Measurements from ENCODE around the gene MORC1.
A peak's percentile ranks its signal among the peaks of the same experiment; 100 is the strongest.

Gene MORC1

DNA sequence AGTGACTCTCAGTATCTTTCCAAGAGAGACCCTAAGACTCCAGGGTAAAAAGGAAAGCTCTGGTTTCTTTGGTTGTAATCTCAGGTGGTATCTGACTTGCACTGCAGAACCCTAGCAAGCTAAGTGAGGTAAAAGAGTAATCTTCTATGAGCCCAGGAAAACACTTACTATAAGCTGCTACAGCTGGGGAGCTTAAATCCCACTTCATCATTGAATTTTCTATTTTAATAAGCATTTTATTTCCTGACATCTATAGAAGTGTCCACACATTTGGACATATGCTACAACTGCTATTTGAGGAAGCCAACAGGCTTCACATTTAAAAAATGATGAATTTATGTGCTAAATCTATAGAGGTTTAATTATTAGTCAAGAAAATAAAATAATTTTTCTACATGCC is 91.1 kb downstream of the MORC1 start:
- DNase-seq (ENCODE audit: low read depth) = no peak

DNA sequence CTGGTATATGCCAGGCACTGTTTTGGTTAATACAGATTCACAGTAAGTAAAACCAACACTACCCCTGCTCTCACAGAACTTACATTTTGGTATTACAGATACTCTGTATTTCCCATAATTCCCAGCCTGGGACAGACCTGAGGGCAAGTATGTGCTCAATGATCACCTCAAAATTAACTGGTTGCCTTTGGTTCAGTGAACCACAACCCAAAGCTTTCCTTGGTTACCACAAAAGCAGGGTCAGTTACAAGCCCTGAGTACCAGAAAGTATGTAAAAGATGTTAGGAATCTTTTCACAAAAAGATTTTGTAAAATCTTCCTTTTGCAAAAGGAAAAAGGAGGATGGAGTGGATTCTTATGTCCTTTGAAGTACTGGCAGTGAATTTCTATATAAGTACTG is 92.0 kb downstream of the MORC1 start:
- DNase-seq (ENCODE audit: low read depth) = no peak

DNA sequence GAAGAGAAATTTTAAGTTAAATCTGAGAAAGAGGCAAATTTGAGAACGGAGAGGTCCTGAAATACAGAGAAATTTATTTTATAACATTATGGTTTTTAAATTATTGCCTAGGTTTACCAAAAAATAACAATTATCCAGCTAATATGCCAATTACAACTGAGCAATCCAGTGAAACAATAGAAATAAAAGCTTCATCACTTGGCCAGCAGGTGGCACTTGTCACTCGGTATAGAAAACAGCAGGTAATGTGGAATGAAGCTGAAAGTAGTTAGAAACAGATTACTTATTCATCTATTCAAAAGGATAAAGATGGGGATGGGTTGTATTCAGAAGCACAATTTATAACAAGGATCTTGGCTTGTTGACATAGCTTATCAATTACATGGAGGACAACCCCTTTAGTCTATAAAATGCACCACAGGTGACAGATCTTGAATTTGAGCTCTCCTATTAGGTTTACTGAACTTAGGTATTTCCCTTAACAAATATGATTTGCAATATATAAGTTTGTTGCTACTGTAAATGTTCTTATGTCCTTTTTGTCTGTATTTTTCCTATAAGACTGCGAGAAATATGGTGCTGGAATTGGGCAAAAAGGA is 94.2 kb downstream of the MORC1 start:
- peak; percentile 23 for DNase-seq (ENCODE audit: low read depth)

DNA sequence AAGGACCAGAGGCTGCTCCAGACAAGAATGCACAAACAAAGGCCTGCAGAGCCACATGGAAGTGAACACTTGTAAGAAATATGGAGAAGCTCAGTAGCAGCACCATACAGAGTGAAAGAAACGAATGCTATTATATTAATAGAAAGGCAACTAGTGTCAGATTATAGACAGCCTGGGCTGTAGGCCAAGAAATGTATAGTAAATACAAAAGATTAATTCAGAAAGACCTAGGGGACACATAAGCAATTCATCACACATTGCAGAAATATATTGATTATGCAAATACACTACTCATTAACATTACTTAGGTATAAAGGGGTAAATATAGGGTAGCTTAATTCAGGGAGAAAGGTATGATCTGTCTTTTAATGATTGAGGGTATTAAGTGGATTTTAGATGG is 94.8 kb downstream of the MORC1 start:
- no peak for DNase-seq (ENCODE audit: low read depth)

DNA sequence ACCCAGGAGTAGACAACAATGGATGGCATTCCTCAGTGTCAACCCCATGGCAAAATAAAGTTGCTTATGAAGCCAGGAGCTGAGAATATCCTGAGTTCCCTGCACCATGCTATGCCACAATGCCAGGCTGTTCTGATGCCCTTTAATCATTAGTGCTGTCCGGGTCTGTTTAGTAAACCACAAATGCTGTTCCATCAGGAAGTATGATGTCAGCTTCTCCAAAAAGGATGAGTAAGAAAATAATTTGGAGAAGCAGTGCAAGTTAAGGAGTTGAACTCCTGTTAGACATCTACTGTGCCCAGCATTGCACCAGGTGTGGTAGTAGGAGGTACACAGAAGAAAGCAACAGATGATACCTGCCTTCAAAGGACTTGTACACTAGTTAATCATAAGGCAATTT is 96.4 kb downstream of the MORC1 start:
- DNase-seq (ENCODE audit: low read depth) = no peak

DNA sequence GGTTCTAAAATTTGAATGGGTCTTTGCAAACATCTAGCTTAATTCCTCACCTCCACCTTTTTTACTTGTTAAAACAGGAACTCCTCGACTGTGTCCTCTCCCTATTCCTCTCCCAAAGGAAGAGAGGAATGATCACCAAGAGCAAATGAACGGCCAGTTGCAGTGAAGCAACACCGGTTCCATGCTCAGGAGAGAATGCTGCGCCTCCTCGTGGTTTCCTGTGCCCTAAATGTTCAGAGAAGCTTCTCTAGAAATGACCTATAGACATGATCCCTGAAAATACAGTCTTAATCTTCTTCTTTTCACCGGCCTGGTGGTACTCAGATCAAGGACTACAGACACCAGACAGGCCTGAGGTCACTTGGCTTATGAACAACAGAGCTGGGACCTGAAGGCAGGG is 99.1 kb downstream of the MORC1 start:
- no peak for DNase-seq (ENCODE audit: low read depth)

DNA sequence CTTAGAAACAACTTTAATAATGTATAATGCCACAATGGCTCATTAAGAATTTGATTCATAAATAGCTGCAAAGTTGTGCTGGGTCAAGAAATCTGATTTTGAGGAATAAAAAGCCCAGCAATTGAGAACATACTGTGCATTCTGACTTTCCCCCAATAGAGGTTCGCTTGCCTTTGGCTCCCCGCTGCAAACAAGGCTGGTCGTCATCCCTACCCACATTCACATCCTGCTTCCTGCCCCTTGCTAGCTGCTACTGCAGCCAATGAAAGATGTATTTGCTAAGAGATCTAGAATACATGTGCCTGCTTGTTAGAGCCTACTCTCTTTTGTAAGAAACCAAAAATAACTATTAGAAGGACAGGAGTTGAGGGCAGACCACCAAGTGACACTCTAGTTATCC is 112.5 kb downstream of the MORC1 start:
- no peak for DNase-seq (ENCODE audit: low read depth)

DNA sequence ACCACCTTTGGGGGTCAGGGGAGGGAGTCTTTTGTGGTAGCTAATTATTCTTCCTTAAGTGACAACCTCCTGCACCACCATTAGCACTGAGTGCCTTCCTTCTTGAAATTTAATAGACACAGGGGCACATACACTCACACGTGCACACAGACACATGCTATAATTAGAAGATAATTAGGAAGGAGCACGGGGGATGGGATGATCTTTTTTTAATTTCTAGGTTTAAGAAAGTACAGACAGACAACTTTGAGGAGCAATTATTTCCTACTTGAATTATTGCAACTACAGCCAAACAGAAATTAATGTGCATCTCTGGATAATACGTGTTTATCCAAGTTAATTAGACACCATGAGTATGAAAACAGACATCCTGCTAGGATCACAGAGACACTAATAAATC is 119.5 kb downstream of the MORC1 start:
- DNase-seq (ENCODE audit: low read depth) = no peak

DNA sequence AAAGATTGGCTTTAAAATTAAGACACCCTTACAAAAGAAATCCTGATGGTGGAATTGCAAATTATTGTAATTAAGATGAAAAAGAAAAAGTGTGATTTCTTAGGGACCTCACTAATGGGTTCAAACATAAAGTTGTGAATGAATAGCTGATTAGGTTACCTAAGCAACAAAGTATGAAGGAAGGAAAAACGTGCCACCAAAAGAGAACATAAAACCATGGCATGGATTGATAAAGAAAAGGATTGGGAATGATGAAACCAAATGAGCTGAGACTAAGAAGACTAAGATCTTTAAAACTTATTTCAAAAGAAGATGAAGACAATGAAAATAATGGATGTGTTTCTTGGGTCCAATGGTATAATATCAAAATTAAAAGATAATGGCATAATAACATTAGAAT is 132.1 kb downstream of the MORC1 start:
- DNase-seq (ENCODE audit: low read depth) = no peak

DNA sequence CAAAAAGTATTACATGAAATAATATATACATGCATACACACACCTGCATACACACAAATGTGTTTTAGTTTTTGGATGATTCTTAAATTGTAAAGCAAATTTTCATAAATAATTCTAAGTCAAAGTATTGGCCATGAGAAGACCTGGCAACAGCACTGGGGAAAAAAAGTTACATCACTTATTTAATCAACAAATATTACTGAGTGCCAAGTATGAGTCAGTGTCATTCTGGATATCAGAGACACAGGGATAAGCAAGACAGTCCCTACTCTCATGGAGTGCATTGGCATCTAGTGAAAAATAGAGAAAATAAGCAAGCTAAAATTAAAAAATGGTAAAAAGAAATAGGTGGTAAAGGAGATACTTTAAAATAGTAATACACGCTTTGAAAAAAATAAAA is 134.9 kb downstream of the MORC1 start:
- no peak for DNase-seq (ENCODE audit: low read depth)

DNA sequence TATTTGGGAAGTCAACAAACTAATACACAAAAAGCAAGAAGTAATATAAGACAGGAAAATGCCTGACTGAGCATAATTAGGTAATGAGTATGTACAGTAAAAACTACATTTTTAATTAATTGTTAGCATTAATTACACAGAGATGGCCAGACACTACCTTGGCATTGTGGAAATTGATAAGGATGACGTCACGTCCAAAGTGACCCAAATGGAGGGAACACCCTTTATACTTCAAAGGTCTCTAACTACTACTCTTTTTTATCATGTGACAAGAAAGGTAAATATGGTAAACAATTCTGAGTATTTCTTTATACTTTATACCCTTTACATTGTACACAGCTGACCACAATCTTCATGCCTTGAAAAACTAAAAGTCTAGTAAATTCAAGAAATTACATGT is 141.9 kb downstream of the MORC1 start:
- DNase-seq (ENCODE audit: low read depth) = no peak

DNA sequence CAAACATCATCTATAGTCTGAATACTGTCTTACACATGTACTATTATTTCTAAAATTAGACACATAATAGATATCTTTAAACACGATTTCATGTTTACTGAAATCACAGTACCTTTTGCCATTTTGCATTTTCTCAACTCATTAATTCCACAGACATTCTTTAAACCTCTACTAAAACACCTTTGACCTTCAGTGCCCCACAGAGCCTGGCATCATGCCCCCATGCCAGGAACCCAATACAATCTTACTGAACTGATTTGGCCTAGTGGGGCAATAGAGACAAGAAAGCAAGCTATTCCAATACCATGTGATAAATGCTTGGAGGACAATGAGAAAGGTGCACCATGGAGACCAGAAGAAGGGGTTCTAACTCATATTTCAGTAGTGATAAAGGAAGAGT is 144.9 kb downstream of the MORC1 start:
- DNase-seq (ENCODE audit: low read depth) = no peak

DNA sequence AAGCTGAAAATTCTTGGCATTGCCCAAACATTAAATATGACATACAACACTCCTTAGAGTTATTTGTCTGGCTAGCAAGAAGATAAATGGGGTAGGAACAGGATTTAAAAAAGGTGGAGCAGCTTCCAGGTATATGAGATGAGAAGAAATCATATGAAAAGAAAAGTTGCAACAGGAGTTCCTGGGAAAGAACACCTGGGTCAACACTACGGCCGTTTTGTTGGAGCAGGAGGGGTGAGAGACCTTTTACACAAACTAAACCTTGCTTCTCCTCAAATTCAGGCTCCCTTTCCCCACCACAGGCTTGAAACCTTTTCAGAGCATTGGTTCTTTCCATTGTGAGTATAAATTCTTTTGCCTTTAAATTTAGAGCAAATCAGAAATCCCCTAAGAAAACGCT is 145.5 kb downstream of the MORC1 start:
- DNase-seq (ENCODE audit: low read depth) = no peak

DNA sequence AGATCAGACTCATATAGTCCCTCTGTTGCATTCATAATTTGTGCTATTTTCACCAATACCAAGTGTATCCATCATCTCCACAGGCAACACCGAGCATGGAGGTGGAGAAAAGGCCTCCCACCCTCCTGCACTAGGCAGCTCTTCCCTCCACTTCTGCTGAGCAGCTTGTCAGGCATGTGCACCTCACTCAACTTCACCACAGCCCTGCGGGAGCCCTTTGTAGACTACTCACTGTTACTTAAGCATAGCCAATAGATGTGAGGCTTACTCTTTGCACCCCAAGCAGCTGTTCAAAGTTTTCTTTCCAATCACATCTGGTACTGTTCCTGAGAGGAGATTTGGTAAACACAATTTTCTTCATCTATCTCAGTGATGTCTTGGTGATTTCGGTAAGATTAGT is 147.4 kb downstream of the MORC1 start:
- DNase-seq (ENCODE audit: low read depth) = no peak

DNA sequence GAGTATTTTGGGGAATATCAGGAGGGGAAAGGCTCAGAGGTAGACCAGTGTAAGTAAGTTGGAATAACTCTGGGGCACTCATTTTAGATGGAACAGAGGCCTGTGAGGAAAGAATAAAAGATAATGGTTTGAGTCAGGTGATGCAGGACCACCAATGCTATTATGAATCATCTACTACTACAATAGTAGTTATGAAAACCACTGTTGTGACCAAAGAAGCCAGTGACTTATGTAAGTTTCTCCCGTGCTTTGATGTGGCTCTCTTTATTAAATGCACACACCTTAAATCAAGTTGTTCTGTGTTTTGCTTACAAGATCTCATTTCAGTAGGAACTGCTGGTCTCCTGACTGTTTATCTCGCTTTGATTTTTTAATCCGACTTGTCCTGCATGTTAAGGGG is 151.2 kb downstream of the MORC1 start:
- DNase-seq (ENCODE audit: low read depth) = no peak

DNA sequence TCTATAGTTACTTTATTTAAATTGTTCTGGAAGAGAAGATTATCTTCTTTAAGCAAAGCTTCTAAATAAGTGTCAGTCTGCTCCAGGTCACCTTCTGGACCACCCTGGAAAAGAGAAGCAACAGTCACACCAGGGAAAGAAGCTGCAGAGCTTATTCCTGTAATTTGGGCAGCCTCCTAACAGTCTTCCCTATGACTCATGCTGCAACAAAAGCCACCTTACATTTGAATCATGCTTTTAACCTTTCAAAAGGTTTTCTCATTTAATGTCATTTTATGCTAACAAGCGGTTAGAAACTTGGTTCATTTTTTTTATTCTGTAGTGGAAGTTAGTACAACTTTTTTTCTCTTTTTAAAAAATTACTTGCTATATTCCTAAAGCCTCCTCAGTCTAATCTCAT is 158.9 kb downstream of the MORC1 start:
- DNase-seq (ENCODE audit: low read depth) = no peak

DNA sequence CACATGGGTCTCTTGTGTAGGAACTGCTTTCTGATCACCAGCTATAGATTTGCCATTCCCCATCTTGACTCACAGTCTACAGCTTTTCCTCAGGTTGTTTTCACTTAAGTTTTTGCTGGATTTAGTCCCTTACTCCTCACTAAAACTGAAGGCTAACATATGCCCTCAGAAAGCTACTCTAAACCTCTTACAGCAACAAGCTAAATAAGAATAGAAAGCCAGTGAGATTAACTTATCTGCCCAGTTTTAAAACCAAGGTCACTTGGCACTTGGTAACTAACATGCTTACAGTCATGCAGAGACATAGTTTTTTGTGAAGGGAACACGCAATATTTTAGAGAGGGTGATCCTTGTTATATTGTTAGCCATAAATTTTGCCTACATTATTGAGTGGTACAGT is 164.2 kb downstream of the MORC1 start, which contains the start of gene GUCA1C:
TSS of gene GUCA1C (minus strand) at position 180 of the 400 bp plus-strand sequence. CDS start at position 63, 117 bp downstream.
- DNase-seq (ENCODE audit: low read depth) = no peak

DNA sequence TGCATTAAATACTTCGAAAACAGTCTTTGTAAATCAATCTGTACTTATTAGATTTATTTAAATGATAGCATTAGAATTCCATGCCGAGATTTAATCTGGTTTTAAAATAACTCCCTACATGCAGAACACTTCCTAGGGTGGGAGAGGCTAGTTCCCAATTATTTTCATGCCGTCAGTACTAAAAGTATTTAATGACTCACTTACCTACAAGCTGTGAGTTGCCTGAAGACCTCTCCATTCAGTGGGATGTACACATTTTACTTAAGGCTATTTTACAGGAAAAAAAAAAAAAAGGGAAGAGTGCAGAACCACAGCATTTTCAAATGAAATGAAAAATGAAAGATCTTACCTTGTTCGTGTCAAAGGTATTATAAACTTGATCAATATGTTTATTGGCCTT is 164.7 kb downstream of the MORC1 start:
- DNase-seq (ENCODE audit: low read depth) = no peak

DNA sequence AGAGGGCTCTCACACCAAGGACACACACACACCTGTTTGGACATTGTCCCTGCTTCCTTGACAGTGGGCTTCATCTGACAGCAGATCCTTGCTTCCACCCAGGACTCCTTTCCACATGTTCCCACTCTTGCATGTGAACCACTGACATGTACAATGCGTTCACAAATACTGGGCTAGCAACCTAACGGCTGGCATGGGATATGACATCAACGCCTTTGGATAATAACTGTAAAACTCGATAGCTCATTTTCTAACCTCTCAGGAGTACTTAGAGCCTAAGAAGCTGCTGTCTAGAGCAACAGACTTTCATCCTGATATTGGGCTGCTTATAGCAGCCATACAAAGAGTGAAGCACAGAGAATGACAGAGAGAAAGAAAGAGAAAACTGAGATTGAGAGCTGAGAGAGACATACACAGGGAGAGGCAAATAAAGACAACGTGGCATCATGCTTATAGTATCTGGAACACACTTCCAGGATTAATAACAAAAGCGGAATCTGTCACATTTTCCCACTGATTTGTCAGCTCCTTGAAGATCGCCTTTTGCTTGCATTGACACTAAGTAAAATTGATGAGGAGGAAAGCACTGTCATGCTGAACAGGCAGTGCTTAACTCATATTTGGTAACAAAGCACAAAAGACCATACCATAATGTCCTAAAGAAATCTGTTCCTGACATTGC is 166.0 kb downstream of the MORC1 start:
- DNase-seq (ENCODE audit: low read depth) = no peak

DNA sequence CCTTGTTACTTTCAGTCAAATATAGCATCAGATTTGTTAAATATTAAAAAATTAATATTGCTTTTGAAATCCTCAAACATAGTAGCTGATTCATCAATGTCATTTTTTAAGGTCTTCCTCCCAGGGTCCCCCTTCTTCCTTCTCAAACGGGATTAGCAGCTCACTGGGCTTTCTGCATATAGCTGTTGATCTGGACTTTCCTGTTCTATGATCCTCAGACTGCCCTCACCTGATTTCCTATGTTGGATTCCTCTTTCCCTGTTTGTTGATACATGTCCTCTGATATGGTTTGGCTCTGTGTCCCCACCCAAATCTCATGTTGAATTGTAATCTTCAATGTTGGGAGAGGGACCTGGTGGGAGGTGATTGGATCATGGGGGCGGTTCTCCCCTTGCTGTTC is 170.1 kb downstream of the MORC1 start:
- no peak for DNase-seq (ENCODE audit: low read depth)

DNA sequence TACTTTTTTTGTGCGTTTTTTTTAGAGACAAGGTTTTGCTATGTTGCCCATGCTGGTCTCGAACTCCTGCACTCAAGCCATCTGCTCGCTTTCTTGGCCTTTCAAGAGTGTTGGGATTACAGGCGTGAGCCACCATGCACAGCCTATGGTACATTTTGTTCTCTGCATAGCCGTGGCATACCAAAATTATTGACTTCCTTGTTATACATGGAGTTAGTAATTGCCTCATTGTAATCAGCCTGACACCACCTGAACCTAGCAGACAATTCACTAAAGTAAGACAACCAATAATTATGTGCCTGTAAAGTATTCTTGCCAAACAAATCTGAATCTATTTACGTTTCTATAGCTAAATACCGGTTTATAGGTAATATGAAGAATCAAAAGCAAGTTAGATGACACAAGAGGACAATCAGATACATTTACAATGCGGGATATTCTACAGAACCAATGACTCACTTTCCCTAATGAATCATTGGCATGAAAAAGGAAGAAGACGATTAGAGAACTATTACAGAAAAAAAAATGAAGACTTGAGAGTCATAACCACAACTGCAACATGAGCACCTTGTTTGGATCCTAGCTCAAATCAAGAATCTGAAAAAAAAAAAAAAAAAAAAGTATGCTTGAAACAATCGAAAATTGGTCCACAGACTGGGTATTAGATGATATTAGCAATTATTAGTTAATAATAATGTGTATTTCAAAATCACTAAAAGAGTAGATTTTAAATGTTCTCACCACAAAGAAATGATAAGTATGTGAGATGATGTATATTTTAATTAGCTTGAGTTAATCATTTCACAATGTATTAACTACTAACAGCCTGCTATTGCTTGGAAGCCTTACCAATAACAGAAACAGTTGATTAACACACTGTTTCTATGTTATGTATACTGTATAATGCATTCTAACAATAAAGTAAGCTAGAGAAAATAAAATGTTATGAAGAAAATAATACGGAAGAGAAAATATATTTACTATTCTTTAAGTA is 171.3 kb downstream of the MORC1 start:
- peak; percentile 37 for DNase-seq (ENCODE audit: low read depth)

DNA sequence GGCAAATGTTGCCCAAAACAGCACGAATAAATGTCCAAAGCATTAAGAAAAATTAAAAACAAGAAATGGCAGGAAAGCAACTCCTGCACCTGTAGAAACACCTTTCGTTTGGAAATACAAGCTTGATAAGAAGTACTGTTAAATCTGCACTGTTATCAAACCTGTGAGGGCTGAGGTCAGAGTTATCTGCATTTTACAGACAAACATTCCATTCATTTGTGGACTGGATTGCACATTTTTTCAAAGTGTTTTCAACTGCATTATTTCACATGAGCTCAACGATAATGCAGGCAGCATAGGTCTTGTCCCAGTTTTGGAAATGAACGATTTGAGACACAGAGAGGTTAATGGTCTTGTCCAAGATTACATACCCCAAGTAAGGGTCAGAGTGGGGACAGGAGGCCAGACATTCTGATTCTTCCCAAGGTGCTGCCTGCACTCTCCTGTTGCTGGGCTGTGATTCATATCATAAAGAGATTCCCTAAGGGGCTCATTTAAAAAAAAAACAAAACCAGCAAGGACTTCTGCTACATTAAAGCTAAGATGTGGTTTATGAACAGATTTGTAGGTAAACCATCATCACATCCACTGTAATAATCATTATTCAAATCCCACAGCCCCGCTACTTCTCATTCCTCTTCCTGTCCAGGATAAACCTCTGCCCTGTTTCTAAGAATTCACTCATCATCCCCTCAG is 177.2 kb downstream of the MORC1 start:
- no peak for DNase-seq (ENCODE audit: low read depth)
